ENCODE results near the gene FGD6.

DNA sequence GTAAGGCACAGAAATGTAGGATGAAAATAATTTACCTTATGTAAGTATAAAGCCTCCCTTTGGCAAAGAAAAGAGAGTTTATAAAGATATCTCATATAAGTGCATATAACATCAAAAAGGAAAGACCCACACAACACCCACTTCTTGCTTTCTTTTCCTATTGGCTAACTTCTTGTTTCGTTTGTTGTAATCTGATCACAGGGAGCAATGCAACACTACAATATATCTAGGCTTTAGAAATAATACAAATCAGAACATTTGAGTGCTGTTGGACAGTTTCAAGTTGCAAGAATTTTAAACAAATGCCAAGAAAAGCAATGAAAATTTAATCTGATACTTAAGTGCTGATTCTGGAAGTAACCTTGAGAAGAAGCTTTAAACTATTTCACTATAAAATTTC, 1.3 kb downstream of the FGD6 start:
- TF ChIP-seq, protein P1, sequence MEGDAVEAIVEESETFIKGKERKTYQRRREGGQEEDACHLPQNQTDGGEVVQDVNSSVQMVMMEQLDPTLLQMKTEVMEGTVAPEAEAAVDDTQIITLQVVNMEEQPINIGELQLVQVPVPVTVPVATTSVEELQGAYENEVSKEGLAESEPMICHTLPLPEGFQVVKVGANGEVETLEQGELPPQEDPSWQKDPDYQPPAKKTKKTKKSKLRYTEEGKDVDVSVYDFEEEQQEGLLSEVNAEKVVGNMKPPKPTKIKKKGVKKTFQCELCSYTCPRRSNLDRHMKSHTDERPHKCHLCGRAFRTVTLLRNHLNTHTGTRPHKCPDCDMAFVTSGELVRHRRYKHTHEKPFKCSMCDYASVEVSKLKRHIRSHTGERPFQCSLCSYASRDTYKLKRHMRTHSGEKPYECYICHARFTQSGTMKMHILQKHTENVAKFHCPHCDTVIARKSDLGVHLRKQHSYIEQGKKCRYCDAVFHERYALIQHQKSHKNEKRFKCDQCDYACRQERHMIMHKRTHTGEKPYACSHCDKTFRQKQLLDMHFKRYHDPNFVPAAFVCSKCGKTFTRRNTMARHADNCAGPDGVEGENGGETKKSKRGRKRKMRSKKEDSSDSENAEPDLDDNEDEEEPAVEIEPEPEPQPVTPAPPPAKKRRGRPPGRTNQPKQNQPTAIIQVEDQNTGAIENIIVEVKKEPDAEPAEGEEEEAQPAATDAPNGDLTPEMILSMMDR (conservative IDR thresholded peaks at IDR 0.05; ENCODE audit: low read depth in 2 of 2) = no peak
- TF ChIP-seq EZH2phosphoT487 (IDR thresholded peaks at IDR 0.05; ENCODE audit: unreplicated experiment) = no peak
- TF ChIP-seq EZH2 (IDR thresholded peaks at IDR 0.05; ENCODE audit: low read depth, unreplicated experiment) = no peak
- no peak for TF ChIP-seq STAT1 (IDR thresholded peaks at IDR 0.05; ENCODE audit: unreplicated experiment)
- TF ChIP-seq, protein P2, sequence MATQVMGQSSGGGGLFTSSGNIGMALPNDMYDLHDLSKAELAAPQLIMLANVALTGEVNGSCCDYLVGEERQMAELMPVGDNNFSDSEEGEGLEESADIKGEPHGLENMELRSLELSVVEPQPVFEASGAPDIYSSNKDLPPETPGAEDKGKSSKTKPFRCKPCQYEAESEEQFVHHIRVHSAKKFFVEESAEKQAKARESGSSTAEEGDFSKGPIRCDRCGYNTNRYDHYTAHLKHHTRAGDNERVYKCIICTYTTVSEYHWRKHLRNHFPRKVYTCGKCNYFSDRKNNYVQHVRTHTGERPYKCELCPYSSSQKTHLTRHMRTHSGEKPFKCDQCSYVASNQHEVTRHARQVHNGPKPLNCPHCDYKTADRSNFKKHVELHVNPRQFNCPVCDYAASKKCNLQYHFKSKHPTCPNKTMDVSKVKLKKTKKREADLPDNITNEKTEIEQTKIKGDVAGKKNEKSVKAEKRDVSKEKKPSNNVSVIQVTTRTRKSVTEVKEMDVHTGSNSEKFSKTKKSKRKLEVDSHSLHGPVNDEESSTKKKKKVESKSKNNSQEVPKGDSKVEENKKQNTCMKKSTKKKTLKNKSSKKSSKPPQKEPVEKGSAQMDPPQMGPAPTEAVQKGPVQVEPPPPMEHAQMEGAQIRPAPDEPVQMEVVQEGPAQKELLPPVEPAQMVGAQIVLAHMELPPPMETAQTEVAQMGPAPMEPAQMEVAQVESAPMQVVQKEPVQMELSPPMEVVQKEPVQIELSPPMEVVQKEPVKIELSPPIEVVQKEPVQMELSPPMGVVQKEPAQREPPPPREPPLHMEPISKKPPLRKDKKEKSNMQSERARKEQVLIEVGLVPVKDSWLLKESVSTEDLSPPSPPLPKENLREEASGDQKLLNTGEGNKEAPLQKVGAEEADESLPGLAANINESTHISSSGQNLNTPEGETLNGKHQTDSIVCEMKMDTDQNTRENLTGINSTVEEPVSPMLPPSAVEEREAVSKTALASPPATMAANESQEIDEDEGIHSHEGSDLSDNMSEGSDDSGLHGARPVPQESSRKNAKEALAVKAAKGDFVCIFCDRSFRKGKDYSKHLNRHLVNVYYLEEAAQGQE (IDR thresholded peaks at IDR 0.05; ENCODE audit: unreplicated experiment) = no peak
- TF ChIP-seq, protein P3, sequence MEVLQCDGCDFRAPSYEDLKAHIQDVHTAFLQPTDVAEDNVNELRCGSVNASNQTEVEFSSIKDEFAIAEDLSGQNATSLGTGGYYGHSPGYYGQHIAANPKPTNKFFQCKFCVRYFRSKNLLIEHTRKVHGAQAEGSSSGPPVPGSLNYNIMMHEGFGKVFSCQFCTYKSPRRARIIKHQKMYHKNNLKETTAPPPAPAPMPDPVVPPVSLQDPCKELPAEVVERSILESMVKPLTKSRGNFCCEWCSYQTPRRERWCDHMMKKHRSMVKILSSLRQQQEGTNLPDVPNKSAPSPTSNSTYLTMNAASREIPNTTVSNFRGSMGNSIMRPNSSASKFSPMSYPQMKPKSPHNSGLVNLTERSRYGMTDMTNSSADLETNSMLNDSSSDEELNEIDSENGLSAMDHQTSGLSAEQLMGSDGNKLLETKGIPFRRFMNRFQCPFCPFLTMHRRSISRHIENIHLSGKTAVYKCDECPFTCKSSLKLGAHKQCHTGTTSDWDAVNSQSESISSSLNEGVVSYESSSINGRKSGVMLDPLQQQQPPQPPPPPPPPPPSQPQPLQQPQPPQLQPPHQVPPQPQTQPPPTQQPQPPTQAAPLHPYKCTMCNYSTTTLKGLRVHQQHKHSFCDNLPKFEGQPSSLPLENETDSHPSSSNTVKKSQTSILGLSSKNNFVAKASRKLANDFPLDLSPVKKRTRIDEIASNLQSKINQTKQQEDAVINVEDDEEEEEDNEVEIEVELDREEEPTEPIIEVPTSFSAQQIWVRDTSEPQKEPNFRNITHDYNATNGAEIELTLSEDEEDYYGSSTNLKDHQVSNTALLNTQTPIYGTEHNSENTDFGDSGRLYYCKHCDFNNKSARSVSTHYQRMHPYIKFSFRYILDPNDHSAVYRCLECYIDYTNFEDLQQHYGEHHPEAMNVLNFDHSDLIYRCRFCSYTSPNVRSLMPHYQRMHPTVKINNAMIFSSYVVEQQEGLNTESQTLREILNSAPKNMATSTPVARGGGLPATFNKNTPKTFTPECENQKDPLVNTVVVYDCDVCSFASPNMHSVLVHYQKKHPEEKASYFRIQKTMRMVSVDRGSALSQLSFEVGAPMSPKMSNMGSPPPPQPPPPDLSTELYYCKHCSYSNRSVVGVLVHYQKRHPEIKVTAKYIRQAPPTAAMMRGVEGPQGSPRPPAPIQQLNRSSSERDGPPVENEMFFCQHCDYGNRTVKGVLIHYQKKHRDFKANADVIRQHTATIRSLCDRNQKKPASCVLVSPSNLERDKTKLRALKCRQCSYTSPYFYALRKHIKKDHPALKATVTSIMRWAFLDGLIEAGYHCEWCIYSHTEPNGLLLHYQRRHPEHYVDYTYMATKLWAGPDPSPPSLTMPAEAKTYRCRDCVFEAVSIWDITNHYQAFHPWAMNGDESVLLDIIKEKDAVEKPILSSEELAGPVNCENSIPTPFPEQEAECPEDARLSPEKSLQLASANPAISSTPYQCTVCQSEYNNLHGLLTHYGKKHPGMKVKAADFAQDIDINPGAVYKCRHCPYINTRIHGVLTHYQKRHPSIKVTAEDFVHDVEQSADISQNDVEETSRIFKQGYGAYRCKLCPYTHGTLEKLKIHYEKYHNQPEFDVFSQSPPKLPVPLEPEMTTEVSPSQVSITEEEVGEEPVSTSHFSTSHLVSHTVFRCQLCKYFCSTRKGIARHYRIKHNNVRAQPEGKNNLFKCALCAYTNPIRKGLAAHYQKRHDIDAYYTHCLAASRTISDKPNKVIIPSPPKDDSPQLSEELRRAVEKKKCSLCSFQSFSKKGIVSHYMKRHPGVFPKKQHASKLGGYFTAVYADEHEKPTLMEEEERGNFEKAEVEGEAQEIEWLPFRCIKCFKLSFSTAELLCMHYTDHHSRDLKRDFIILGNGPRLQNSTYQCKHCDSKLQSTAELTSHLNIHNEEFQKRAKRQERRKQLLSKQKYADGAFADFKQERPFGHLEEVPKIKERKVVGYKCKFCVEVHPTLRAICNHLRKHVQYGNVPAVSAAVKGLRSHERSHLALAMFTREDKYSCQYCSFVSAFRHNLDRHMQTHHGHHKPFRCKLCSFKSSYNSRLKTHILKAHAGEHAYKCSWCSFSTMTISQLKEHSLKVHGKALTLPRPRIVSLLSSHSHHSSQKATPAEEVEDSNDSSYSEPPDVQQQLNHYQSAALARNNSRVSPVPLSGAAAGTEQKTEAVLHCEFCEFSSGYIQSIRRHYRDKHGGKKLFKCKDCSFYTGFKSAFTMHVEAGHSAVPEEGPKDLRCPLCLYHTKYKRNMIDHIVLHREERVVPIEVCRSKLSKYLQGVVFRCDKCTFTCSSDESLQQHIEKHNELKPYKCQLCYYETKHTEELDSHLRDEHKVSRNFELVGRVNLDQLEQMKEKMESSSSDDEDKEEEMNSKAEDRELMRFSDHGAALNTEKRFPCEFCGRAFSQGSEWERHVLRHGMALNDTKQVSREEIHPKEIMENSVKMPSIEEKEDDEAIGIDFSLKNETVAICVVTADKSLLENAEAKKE (CRISPR knock-in tag; IDR thresholded peaks at IDR 0.05) = no peak
- TF ChIP-seq POLR2AphosphoS5 (IDR thresholded peaks at IDR 0.05; ENCODE audit: low read depth) = no peak
- TF ChIP-seq JUNB (IDR thresholded peaks at IDR 0.05; ENCODE audit: unreplicated experiment) = no peak
- no peak for TF ChIP-seq CREB1 (CRISPR knock-in tag; IDR thresholded peaks at IDR 0.05; ENCODE audit: low read depth)
